Lung (tissue), 12 donors: ENCODE measurements around the gene HDLBP. TPM values are rescaled to one million over a fixed set of nuclear protein-coding genes. Genes with fewer than 3 reads are reported as not detected.

ENCODE experiments used
- ATAC-seq: fragments of 200-7000 bp; cut with Tn5 transposase; one replicate; pipeline ENCODE4 v1.9.1; 2020; ENCODE audit warnings: moderate number of reproducible peaks; ENCODE audit not compliant: insufficient read depth, low FRiP score
- DNase-seq, 3 donors: peaks; one replicate each; pipeline ENCODE4 v3.0.0-alpha.2; 2013 to 2017
- H3K27ac ChIP-seq, 2 donors: one replicate each; pipeline ENCODE4 v1.5.1; 2013; ENCODE audit warnings: mild to moderate bottlenecking in 2 of 2, moderate library complexity in 2 of 2, control low read depth in 1 of 2, inconsistent platforms in 1 of 2, low read depth in 1 of 2, low read length in 1 of 2
- H3K27me3 ChIP-seq, 3 donors: one replicate each; pipeline ENCODE4 v1.5.1; 2013; ENCODE audit warnings: low read length in 2 of 3; ENCODE audit not compliant: control insufficient read depth in 3 of 3, insufficient read depth in 3 of 3
- H3K36me3 ChIP-seq, 4 donors: one replicate each; pipeline ENCODE4 v1.5.1; 2013; ENCODE audit warnings: low read length in 4 of 4, mild to moderate bottlenecking in 1 of 4, moderate library complexity in 1 of 4; ENCODE audit not compliant: control insufficient read depth in 4 of 4, insufficient read depth in 4 of 4
- H3K4me1 ChIP-seq, 5 donors: one replicate each; pipeline ENCODE4 v1.5.1; 2013; ENCODE audit warnings: low read length in 5 of 5, mild to moderate bottlenecking in 2 of 5, moderate library complexity in 1 of 5; ENCODE audit not compliant: control insufficient read depth in 5 of 5, insufficient read depth in 5 of 5
- H3K4me3 ChIP-seq: one replicate; pipeline ENCODE4 v1.5.1; 2013; ENCODE audit warnings: mild to moderate bottlenecking, control low read depth, moderate library complexity
- H3K9ac ChIP-seq, 2 donors: one replicate each; pipeline ENCODE4 v1.5.1; 2013; ENCODE audit warnings: low read length in 2 of 2, control low read depth in 1 of 2; ENCODE audit not compliant: insufficient read depth in 1 of 2
- H3K9me3 ChIP-seq, 4 donors: one replicate each; pipeline ENCODE4 v1.5.1; 2013; ENCODE audit warnings: low read length in 3 of 4, mild to moderate bottlenecking in 1 of 4, moderate library complexity in 1 of 4; ENCODE audit not compliant: control insufficient read depth in 4 of 4, insufficient read depth in 3 of 4
- CTCF ChIP-seq: IDR thresholded peaks from 2 replicates; pipeline ENCODE4 v1.5.1; 2012; ENCODE audit warnings: mild to moderate bottlenecking; ENCODE audit errors: control extremely low read depth, extremely low read depth
- WGBS, 2 donors: extraction: QIAGEN DNeasy Blood & Tissue Kit; methylation state at CpG; one replicate each; pipeline ENCODE4 v1.1.7; 2013; 5-methylcytosine and 5-hydroxymethylcytosine counted together
- polyA plus RNA-seq, 2 donors: library from polyadenylated mRNA; stranded (reverse); fragments of 200-250 nt; gene quantifications; one replicate each; pipeline ENCODE4 v1.2.1, GENCODE V29; 2013
- total RNA-seq, 2 donors: library from RNA; depleted of rRNA in 1 of 2; stranded (reverse); fragments of >200 nt in 1 of 2; gene quantifications; one replicate each; pipeline ENCODE4 v1.2.1, GENCODE V29; 2014 to 2021
- donor health status: control.
- donor health status: control.
- donor health status: Bipolar disorder and iron deficiency.
- donor health status: healthy.
- donor health status: DM: yes; HTN: yes; CAD: no.

HDLBP gene
- total and polyA plus RNA-seq, 4 donors: 165 to 595 (median 316) TPM

GRCh38 chr2:241229563-241230401, 85.7 kb downstream of the HDLBP start:
- Histone ChIP-seq H3K9ac (no peak overlapping the region), H3K36me3 (peaks cover 24 to 79% (median 49%) of the 10 kb centered on the region in 4 donors), H3K27me3 (no peaks in the 10 kb centered on the region), H3K4me1 (peaks cover 0 to 1% (median 0%) of the 10 kb centered on the region in 5 donors), H3K9me3 (no peaks in the 10 kb centered on the region), H3K27ac (no peak overlapping the region), H3K4me3 (no peak overlapping the region)
- no peak for TF ChIP-seq CTCF
- 90 to 93% methylated on average over 29 of the region's 29 CpGs for WGBS, 2 donors
- DNase-seq: no peak
- no peak for ATAC-seq

GRCh38 chr2:241228860-241229516, 86.5 kb downstream of the HDLBP start:
- no peak for ATAC-seq
- no peaks in the 10 kb centered on the region for H3K9me3 ChIP-seq
- H3K27me3 ChIP-seq: no peaks in the 10 kb centered on the region
- DNase-seq: no peak
- no peak overlapping the region for H3K27ac ChIP-seq
- 76% methylated on average over 20 of the region's 20 CpGs for WGBS, 2 donors
- H3K4me1 ChIP-seq: peaks cover 0 to 9% (median 3%) of the 10 kb centered on the region in 5 donors
- TF ChIP-seq CTCF: no peak
- peaks cover 24 to 71% (median 44%) of the 10 kb centered on the region in 4 donors for H3K36me3 ChIP-seq
- no peak overlapping the region for H3K9ac ChIP-seq
- no peak overlapping the region for H3K4me3 ChIP-seq

GRCh38 chr2:241228081-241228859, 87.2 kb downstream of the HDLBP start:
- WGBS, 2 donors: 94 to 96% methylated on average over 26 of the region's 26 CpGs
- no peaks in the 10 kb centered on the region for H3K9me3 ChIP-seq
- H3K27me3 ChIP-seq: no peaks in the 10 kb centered on the region
- TF ChIP-seq CTCF: no peak
- H3K4me1 ChIP-seq: peaks cover 0 to 13% (median 3%) of the 10 kb centered on the region in 5 donors
- no peak for ATAC-seq
- no peak overlapping the region for H3K9ac ChIP-seq
- H3K27ac ChIP-seq: no peak overlapping the region
- no peak overlapping the region for H3K4me3 ChIP-seq
- peaks cover 21 to 64% (median 39%) of the 10 kb centered on the region in 4 donors for H3K36me3 ChIP-seq
- DNase-seq: no peak
